ENCODE results near the gene SH2D7.

SH2D7 gene

DNA sequence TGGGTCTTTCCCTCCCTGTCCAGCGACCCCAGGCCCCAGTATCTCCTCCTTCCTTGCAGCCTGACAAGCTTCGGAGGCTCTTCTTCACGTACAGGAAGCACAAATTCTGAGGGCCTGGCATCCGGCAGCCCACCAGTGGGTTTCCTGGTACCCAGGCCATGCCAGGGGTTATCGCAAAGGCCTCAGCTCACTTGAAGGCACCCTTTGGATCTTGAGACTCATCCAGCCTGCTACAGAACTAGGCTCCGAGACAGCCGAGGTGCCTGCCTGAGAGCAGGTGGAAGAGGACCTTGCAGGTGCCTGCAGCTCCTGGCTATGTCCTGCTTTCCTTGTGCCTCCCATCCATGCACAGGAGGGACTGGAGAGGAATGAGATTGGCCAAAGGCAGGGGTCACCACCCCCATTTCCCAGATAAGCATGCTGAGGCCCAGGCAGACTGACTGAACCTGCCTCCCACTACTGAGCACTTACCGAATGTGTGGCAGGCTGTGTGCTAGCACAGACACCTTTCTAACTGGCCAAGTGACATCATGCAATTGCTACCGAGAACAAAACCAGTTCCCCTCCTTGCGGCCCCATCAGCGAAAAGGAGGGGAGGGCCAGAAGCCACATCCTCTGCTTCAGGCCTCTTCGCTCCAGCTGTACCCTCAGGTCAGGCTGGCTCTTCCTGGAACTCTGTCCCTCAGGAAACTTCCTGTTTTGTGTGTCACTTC, 11.2 kb downstream of the SH2D7 start:
- DNase-seq (ENCODE audit: low read depth in 2 of 2) = no peak

DNA sequence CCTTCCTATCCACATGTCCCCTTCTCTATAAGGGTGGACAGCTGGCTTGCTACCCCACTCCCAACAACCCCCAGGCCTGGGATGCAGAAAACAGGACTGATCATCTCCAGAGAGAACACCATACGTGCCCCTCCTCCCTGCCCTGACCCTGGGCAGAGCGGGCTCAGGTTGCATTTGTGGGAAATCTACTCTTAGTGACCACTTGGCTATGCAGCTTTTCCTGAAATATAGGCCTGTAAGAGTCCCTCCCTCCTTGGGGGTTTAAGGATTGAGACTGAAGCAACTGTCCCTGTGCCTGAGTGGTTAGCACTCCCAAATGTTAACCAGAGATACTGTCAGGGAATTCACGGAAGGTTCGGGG, 11.7 kb downstream of the SH2D7 start:
- DNase-seq (ENCODE audit: low read depth in 2 of 2) = no peak

GRCh38 chr15:78104566-78105475, 12.5 kb downstream of the SH2D7 start:
- DNase-seq (ENCODE audit: low read depth in 2 of 2) = no peak

DNA sequence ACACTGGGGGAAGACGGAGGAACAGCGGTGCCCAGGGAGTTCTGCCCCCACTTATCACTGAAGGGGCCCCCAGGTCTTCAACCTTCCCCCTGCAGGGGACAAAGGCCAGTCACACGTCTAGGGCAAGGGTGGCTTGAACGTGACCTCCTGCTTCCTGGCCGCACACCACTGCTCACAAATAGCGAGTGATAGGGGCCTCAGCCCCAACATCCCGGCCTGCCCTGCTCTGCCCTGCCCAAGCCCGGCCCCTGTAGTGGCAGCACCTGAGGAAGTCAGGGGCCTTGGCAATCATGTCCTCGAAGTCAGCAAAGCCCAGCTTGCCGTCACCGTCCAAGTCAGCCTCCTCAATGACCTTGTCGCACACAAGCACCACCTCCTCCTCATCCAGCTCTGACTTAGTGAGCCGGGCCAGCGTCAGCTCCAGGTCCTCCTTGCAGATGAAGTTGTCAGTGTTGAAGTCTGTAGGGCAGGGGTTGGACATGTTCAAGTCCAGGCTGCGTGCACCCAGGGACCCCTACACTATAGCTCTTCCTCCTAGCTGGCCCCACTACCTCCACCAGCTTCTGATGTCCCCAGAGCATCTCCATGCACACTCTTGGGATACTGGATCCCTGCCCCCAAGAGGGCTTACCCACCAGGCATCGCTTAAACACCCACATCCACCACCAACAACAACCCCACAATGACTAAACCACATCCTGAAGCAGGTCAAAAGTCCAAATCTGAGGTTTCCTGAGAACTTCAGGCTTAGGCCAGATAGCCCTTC, 13.3 kb downstream of the SH2D7 start:
- no peak for DNase-seq (ENCODE audit: low read depth in 2 of 2)

- DNase-seq (ENCODE audit: low read depth in 2 of 2) = no peak
Observed at GRCh38 chr15:78107471-78107870, 15.1 kb downstream of the SH2D7 start.

- peak; percentile 62 to 64 for DNase-seq (ENCODE audit: low read depth in 2 of 2)
Observed at GRCh38 chr15:78108300-78109084, 16.1 kb downstream of the SH2D7 start.

- DNase-seq (ENCODE audit: low read depth in 2 of 2) = no peak
Observed at GRCh38 chr15:78109156-78109555, 16.8 kb downstream of the SH2D7 start.

GRCh38 chr15:78110096-78110495, 17.7 kb downstream of the SH2D7 start:
- DNase-seq (ENCODE audit: low read depth in 2 of 2) = no peak

- no peak for DNase-seq (ENCODE audit: low read depth in 2 of 2)
Observed at GRCh38 chr15:78110916-78111475, 18.6 kb downstream of the SH2D7 start.

DNA sequence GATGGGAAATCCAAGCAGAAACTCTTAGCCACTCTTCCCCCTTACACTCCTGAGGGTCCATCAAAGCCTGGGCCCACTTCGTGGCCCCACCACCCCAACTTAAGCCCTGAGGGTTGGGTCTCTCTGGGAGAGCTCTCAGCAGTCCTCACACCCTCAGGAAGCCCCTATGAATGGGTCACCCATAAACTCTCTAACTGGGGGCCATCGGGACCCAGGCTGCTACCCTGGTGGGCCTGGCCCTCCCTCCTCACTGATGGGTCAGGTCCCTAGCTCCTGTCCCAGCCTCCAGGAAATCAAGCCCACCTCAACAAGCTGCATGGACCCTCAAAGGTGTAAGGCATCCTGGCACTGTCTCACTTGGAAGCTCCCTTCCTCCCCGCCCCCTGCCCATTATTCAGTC, 19.4 kb downstream of the SH2D7 start:
- no peak for DNase-seq (ENCODE audit: low read depth in 2 of 2)

DNA sequence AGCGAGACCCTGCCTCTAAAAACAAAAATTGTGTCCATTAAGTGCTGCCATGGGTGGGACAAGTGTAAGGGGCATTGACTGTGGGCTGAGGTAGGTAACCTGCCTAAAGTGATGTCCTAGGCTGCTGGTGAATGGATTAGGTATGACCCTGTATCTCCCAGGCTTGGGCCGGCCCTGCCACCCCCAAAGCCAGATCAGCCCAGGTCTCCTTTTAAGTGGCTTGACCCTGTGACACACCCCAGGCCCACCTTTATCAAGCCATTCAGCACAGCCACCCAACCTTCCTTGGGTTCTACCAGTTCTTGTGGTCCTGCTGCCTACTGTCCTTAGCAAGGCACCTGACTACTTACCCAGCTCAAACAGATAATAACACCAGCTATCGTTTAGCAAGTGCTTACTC, 20.2 kb downstream of the SH2D7 start:
- no peak for DNase-seq (ENCODE audit: low read depth in 2 of 2)

GRCh38 chr15:78120523-78120922, 28.2 kb downstream of the SH2D7 start:
- no peak for DNase-seq (ENCODE audit: low read depth in 2 of 2)

- no peak for DNase-seq (ENCODE audit: low read depth in 2 of 2)
Observed at GRCh38 chr15:78125267-78125666, 32.9 kb downstream of the SH2D7 start.

- DNase-seq (ENCODE audit: low read depth in 2 of 2) = no peak
Observed at GRCh38 chr15:78127882-78128281, 35.5 kb downstream of the SH2D7 start.

DNA sequence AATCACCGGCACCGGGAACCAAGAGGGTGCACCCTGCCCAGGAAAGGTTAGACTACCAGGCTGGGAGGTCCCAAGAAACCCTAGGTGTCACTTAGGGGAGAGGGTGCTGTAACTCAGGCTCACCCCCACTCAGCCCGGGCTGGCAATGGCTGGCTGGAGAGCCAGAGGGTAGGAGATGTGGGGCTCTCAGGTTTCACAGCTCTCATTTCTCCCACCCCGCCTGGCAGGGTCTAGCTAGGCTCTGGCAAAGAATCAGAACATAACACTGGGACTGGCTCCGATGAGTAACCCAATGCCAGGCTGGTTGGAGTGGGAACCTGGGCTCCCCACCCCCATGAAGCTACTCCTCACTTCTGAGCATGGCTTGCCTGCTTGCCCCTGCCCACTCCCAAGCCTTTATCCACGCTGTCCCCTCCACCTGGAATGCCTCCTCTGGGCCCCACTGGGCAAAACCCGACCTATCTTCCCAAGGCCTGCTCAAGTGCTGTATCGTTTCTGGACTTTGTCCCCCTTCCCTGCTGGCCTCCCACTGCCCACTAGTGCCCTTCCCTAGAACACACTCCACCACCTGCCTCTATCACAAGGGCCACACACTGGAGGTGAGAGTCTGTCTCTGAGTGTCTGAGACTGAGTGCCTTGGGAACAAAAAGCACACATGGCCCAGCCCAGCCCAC, 36.9 kb downstream of the SH2D7 start:
- no peak for DNase-seq (ENCODE audit: low read depth in 2 of 2)

GRCh38 chr15:78129751-78130287, 37.5 kb downstream of the SH2D7 start:
- DNase-seq (ENCODE audit: low read depth in 2 of 2) = no peak

DNA sequence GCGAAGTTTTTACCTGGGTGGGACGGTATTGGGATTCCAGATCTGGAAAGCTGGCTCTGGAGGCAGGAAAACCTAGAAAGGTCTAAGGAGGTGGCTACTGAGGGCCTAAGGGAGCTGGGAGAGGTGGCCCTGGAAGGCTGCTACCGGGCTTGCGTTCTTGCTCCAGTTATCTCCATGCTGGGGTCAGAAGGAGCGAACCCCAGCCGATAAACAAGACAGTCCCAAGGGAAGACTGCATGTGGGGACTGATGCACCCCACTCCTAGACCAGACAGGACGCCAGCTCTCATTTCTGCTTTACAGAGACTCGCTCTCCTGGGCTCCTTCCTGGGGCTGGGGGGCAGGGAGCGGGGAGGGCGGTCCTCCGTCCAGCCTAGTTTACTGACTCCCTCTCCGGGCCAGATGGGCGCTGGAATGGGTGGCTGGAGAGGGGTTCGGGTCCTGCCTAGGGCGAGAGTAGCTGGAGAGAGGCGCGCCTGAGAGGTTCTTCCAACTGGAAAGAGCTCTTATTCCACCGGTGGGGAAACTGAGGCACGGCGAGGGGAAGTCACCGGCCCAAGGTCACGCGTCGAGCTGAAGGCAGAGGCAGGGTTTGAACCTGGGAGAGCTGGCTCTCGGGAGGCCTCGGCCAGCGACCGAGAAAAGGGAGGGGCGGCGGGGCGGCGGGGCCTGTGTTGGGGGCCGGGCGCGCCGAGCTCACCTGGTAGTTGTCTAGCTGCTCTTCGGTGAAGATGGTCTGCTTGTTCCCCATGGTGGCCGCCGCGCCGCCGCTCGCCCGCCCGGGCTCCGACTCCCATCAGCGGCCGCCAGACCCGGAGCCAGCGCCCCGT, 38.3 kb downstream of the SH2D7 start:
- no peak for DNase-seq (ENCODE audit: low read depth in 2 of 2)

GRCh38 chr15:78131295-78132061, 39.1 kb downstream of the SH2D7 start, which contains the start of gene CIB2:
Gene CIB2, minus strand, starts transcription at chr15:78131445. Its CDS starts 230 bp downstream, at chr15:78131215.
- peak; percentile 30 to 49 for DNase-seq (ENCODE audit: low read depth in 2 of 2)

DNA sequence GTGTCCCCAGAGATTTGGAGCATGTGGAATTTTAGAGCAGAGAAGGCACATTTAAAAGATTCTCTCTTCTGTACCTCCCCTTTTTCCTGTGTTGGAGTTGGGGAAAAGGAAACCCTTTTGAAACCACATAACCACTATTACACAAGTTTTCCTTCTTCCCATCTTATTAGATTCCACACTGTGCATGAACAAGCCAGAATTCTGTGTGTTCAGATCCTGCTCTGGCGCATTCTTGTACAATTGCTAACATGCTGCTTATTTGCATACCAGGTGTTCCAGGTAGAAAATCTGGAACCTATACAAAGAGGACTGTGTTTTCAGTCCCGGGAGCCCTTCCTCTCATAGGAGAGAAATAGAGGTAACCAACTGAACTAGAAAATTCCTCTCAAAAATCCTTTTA, 41.4 kb downstream of the SH2D7 start:
- no peak for DNase-seq (ENCODE audit: low read depth in 2 of 2)

All from fibroblast of skin of left quadriceps (primary cell).